Stimulated activated CD8-positive, alpha-beta memory T cell treated with anti-CD3 and anti-CD28 coated beads, Interleukin-4, amount 100 ng/mL, for 24 hours (primary cell): Measurements from ENCODE around the gene CDK9.
A peak's percentile ranks its signal among the peaks of the same experiment; 100 is the strongest.

Experiments
- DNase-seq: peaks from one replicate; pipeline ENCODE4 v3.0.0-alpha.2; 2020; ENCODE audit warnings: low read depth

Gene CDK9

GRCh38 chr9:127761491-127761956 is 24.3 kb upstream of the CDK9 start:
- DNase-seq: no peak

DNA sequence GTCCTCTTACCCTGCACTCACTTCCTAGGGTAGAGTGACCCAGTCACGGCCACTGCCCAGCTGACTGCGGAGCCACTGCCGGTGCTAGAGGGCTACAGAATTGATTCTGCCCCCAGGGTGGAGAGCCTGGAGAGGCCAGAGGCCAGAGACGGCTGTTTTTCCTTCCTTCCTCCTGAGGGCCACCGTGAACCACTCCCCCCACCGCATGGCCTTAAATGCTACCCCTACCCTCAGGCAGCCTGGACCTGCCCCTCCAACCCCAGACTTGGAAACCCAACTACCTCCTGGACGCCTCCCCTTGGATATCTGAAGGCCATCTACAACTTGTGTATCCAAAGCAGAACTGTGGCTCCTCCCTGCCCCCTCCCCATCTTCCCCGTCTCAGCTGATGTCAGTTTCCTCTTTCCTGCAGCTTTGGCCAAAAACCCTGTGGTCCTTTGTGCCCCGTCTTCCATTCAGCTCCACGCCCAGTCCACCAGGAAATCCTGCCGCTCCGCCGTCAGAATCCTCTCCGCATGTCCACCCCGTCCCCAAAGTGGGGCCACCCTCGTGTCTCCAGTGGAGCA is 23.6 kb upstream of the CDK9 start:
- DNase-seq: no peak

DNA sequence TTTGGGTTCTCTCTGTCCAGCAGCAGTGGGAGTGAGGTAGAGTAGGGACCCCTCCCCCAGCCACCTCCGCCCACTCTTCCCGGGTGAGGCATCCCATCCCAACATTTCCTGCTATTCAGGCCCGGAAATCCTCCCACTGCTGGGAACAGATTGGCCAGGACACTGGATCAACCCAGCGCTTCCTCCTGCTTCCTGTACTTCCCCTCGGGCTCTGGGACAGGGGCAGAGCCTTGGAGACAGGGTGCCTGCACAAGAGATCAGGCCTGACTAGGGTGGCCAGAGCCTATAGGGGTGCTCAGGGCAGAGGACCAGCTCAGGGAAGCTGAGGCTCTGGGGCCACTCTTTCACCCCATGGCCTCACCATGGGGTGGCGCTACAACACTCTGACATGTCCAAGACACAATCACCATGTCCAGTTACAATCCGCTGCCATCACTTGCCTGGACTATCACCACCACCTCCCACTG is 21.9 kb upstream of the CDK9 start:
- DNase-seq: no peak

DNA sequence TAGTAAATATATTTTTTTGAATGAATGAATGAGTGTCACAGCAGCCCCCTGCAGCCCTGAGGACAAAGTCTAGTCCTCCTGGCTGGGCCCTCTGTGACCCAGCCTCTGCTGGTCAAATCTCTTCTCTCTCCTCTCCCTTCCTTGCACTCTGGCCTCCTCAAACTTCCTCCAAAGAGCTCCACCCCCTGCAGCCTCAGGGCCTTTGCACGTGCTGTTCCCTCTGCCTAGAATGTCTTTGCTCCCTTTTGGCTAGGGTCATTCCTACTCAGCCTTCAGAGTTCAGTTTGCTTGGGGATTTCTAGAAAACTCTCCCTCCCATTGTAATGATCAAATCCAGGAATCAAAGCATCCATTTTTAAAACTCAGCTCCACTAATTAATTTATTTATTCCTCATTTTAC is 20.4 kb upstream of the CDK9 start:
- no peak for DNase-seq

DNA sequence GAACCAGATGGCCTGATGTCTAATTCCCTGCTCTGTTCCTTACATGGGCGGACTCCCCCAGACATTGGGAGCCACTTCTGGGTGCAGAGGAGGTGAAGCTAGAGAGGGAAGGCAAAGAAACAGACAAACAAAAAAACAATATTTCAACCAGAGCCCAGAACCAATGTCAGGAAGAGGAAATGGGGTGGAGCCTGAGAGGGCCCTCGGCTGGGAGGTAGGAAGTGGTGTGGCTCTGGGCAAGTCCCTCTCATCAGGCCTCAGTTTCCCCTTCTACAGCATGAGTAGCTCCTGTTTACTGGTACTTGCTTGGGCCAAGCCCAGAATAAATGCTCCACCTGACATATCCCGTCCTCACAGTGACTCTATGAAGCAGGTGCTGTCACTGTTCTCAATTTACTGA is 18.4 kb upstream of the CDK9 start:
- no peak for DNase-seq

DNA sequence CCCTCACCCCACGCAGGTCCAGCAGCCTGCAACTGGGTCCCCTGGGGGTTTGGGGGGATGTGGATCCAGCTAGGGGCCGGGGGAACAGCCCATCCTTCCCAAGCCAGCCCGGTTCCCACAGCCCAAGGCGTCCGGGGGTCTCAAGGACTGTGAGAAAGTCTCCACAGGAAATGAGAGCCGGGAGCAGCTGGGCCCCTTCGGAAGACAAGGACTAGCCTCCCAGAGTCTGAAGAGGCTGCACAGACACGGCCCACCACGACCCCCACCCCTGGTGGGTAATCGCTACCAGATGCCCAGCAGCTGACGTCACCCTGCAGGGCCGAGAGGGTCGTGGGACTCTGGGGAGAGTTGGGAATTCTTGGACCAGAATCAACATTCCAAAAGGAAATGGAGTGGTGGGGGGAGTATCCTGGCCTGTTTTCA is 17.9 kb upstream of the CDK9 start:
- DNase-seq: no peak

DNA sequence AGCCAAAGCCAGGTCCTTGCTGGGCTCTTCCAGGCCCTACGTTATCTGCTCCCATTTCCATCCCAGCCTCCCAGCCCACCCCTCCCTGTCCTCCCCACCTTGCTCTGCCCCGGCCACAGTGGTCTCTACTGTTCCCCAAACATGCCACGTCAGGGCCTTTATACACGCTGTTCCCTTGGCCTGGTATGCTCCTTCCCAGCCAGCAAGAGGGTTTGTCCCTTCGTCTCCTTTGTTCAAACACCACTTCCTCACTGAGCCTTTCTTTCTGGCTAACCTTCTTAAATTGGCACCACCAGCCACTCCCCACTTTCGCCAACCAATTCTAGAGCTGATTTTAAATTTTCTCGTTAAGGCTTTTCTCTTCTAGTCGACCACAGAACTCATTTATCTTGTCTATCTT is 17.1 kb upstream of the CDK9 start:
- no peak for DNase-seq

GRCh38 chr9:127769101-127769500 is 16.7 kb upstream of the CDK9 start:
- no peak for DNase-seq

- DNase-seq: no peak
These were observed 15.8 kb upstream of the CDK9 start for GRCh38 chr9:127769929-127770582.

- DNase-seq: no peak
These were observed 15.3 kb upstream of the CDK9 start for GRCh38 chr9:127770583-127770904.

- peak; percentile 95 for DNase-seq
These were observed 14.8 kb upstream of the CDK9 start for GRCh38 chr9:127770905-127771569.

DNA sequence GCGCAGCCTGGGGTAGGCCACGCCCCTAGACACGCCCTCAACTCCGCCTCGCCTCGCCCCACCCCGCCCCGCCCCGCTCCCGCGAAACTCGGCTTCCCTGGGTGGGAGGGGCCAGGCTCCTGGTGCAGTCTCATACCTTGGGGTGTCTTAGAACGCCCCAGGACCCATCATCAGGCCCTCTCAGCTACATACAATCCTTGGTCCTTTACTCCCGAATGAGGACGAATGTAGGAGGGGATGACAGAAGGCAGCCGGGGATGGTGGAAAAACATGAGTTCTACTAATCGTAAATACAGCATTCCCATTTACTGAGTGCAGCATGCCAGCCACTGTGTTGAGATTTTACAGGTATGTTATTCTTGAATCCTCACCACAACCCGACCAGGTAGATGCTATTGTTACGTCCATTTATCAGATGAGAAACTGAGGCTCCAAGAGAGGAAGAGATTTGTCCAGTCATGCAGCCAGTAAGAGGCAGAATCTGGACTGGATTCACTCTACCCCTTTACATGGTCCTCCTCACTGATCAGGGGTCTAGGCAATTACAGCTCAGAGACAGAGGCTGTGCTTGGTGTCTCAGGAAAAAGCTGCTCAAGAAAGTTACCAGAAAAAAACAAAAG is 14.2 kb upstream of the CDK9 start:
- DNase-seq: no peak

DNA sequence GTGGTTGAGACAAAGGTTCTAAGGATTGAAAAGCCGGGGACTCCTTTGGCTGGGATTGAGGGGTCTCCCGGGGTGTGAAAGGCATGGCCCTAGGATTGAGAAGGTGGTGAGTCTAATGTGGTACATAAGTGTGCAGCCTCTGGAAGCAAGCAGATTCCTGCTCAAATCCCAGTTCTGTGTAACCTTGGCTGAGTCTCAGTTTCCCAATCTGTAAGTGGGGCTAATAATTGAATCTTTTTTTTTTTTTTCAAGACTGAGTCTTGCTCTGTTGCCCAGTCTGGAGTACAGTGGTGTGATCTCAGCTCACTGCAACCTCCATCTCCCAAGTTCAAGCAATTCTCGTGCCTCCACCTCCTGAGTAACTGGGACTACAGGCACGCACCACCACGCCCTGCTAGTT is 13.2 kb upstream of the CDK9 start:
- DNase-seq: no peak

GRCh38 chr9:127773272-127773671 is 12.6 kb upstream of the CDK9 start:
- DNase-seq: no peak

GRCh38 chr9:127773981-127774380 is 11.9 kb upstream of the CDK9 start:
- no peak for DNase-seq

GRCh38 chr9:127776195-127776923 is 9.5 kb upstream of the CDK9 start:
- DNase-seq: peak; percentile 66

GRCh38 chr9:127776924-127777289 is 8.9 kb upstream of the CDK9 start:
- DNase-seq: no peak

GRCh38 chr9:127777368-127777980 is 8.4 kb upstream of the CDK9 start:
- DNase-seq: no peak

- DNase-seq: no peak
These were observed 7.3 kb upstream of the CDK9 start, which contains the start of gene SH2D3C for GRCh38 chr9:127778280-127779135. SH2D3C (minus strand) TSS chr9:127778666; CDS start chr9:127778627, 39 bp downstream.

DNA sequence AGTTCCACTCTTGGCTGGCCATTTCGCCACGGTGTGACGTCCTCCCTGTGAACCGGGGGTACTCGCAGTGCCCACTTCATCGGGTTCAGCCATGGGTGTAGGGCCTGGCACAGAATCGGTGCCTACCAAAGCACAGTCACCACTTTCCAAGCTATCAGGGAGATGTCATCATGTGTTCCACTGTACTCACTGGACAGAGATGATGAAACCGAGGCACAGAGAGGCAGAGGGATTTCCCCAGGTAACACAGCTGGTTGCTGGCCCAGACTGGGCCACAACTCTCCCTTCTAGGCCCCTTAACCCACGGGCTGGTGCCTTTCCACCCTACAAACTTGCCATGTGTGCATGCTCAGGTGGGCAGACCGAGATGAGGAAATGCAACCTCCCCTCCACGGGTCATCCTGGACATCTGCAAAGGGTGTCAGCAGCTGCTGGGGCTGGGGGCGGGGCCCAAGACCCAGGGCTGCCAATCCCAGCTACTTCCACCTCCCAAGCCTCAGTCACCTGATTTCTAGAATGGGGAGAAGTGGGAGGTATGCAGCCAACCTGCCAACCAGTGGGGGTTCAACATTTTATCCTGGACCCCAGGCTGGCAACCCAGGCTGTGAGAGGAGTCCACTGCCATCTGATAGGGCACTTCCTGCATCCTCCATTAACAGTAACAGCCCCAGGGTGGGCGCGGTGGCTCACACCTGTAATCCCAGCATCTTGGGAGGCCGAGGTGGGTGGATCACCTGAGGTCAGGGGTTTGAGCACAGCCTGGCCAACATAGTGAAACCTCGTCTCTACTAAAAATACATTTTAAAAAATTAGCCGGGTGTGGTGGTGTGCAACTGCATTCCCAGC is 6.5 kb upstream of the CDK9 start:
- peak; percentile 34 for DNase-seq
